Measurements from ENCODE around the gene SYN1. TPM values are rescaled to one million over a fixed set of nuclear protein-coding genes. Genes with fewer than 3 reads are reported as not detected.
A peak's percentile ranks its signal among the peaks of the same experiment; 100 is the strongest.

SYN1 gene
- total and polyA plus RNA-seq, 5 donors: 8.6 to 21.9 (median 17.4) TPM

- ATAC-seq (peak; percentile 92 to 96), DNase-seq (peak; percentile 94 to 96 (median 96))
- intact Hi-C loops (cut with DNase I): no loop called here
- H3K4me3 ChIP-seq (ENCODE audit: low read length): peak within 1 kb of the TSS; percentile 18
- peak within 1 kb of the TSS; percentile 84 for H3K27ac ChIP-seq (ENCODE audit: low read length)
- no peaks in the 10 kb centered on the region for H3K27me3 ChIP-seq (ENCODE audit: control insufficient read depth, insufficient read depth)
- no peaks in the 10 kb centered on the region for H3K4me1 ChIP-seq (ENCODE audit: control insufficient read depth, insufficient read depth, low read length)
- 5% methylated on average over 28 of the region's 28 CpGs for WGBS
- no peaks in the 10 kb centered on the region for H3K9me3 ChIP-seq (ENCODE audit: control insufficient read depth, low read length)
These were observed 37.7 kb downstream of the SYN1 start, which contains the start of gene TIMP1 for GRCh38 chrX:47581731-47582647. Gene TIMP1, plus strand, starts transcription at chrX:47582436. Its CDS starts 980 bp downstream, at chrX:47583416.

GRCh38 chrX:47579537-47579936 is 40.1 kb downstream of the SYN1 start:
- Histone ChIP-seq H3K27me3 (ENCODE audit: control insufficient read depth, insufficient read depth) (no peaks in the 10 kb centered on the region), H3K27ac (ENCODE audit: low read length) (no peak overlapping the region), H3K9me3 (ENCODE audit: control insufficient read depth, low read length) (no peaks in the 10 kb centered on the region), H3K4me3 (ENCODE audit: low read length) (no peak overlapping the region), H3K4me1 (ENCODE audit: control insufficient read depth, insufficient read depth, low read length) (no peaks in the 10 kb centered on the region)
- intact Hi-C loops (cut with DNase I): no loop called here
- ATAC-seq: peak; percentile 10 to 15
- WGBS: 56% methylated on average over 9 of the region's 9 CpGs
- no peak for DNase-seq

GRCh38 chrX:47578692-47579091 is 41.0 kb downstream of the SYN1 start:
- Histone ChIP-seq H3K4me1 (ENCODE audit: control insufficient read depth, insufficient read depth, low read length) (peaks cover under 1% of the 10 kb centered on the region), H3K4me3 (ENCODE audit: low read length) (no peak overlapping the region), H3K27me3 (ENCODE audit: control insufficient read depth, insufficient read depth) (no peaks in the 10 kb centered on the region), H3K27ac (ENCODE audit: low read length) (no peak overlapping the region), H3K9me3 (ENCODE audit: control insufficient read depth, low read length) (no peaks in the 10 kb centered on the region)
- intact Hi-C loops (cut with DNase I): no loop called here
- ATAC-seq: no peak
- DNase-seq: no peak
- WGBS: 31% methylated on average over 16 of the region's 16 CpGs

- 70% methylated on average over 3 of the region's 3 CpGs for WGBS
- Histone ChIP-seq H3K4me1 (ENCODE audit: control insufficient read depth, insufficient read depth, low read length) (peaks cover 5% of the 10 kb centered on the region), H3K9me3 (ENCODE audit: control insufficient read depth, low read length) (no peaks in the 10 kb centered on the region), H3K27me3 (ENCODE audit: control insufficient read depth, insufficient read depth) (no peaks in the 10 kb centered on the region), H3K4me3 (ENCODE audit: low read length) (no peak overlapping the region), H3K27ac (ENCODE audit: low read length) (no peak overlapping the region)
- intact Hi-C loops (cut with DNase I): no loop called here
- DNase-seq: no peak
- no peak for ATAC-seq
These were observed 41.8 kb downstream of the SYN1 start for GRCh38 chrX:47577901-47578300.

GRCh38 chrX:47577424-47577823 is 42.2 kb downstream of the SYN1 start:
- WGBS: 49% methylated on average over 9 of the region's 9 CpGs
- Histone ChIP-seq H3K27ac (ENCODE audit: low read length) (no peak overlapping the region), H3K27me3 (ENCODE audit: control insufficient read depth, insufficient read depth) (no peaks in the 10 kb centered on the region), H3K4me1 (ENCODE audit: control insufficient read depth, insufficient read depth, low read length) (peaks cover 6% of the 10 kb centered on the region), H3K4me3 (ENCODE audit: low read length) (no peak overlapping the region), H3K9me3 (ENCODE audit: control insufficient read depth, low read length) (no peaks in the 10 kb centered on the region)
- DNase-seq (peak in 1 of 3 donors; percentile 33), ATAC-seq (peak in 1 of 2 donors; percentile 46)
- intact Hi-C loops (cut with DNase I): no loop called here

GRCh38 chrX:47576021-47576898 is 43.4 kb downstream of the SYN1 start:
- no peak for ATAC-seq
- no peaks in the 10 kb centered on the region for H3K27me3 ChIP-seq (ENCODE audit: control insufficient read depth, insufficient read depth)
- DNase-seq: no peak
- intact Hi-C loops (cut with DNase I): no loop called here
- H3K4me3 ChIP-seq (ENCODE audit: low read length): no peak overlapping the region
- peaks cover 6% of the 10 kb centered on the region for H3K4me1 ChIP-seq (ENCODE audit: control insufficient read depth, insufficient read depth, low read length)
- 94% methylated on average over 20 of the region's 20 CpGs for WGBS
- no peak overlapping the region for H3K27ac ChIP-seq (ENCODE audit: low read length)
- H3K9me3 ChIP-seq (ENCODE audit: control insufficient read depth, low read length): no peaks in the 10 kb centered on the region

- no peaks in the 10 kb centered on the region for H3K27me3 ChIP-seq (ENCODE audit: control insufficient read depth, insufficient read depth)
- peaks cover 6% of the 10 kb centered on the region for H3K4me1 ChIP-seq (ENCODE audit: control insufficient read depth, insufficient read depth, low read length)
- DNase-seq (peak in 1 of 3 donors; percentile 57), ATAC-seq (peak in 1 of 2 donors; percentile 5)
- WGBS: 50% methylated on average over 27 of the region's 27 CpGs
- intact Hi-C loops (cut with DNase I): no loop called here
- no peaks in the 10 kb centered on the region for H3K9me3 ChIP-seq (ENCODE audit: control insufficient read depth, low read length)
- H3K27ac ChIP-seq (ENCODE audit: low read length): peak overlapping the region; percentile 87
- H3K4me3 ChIP-seq (ENCODE audit: low read length): peak overlapping the region; percentile 48
These were observed 44.9 kb downstream of the SYN1 start for GRCh38 chrX:47574547-47575301.

GRCh38 chrX:47574076-47574546 is 45.5 kb downstream of the SYN1 start:
- peak; percentile 20 to 52 for ATAC-seq
- 9% methylated on average over 40 of the region's 41 CpGs for WGBS
- Histone ChIP-seq H3K4me1 (ENCODE audit: control insufficient read depth, insufficient read depth, low read length) (peaks cover 6% of the 10 kb centered on the region), H3K4me3 (ENCODE audit: low read length) (peak overlapping the region; percentile 48), H3K27ac (ENCODE audit: low read length) (peak overlapping the region; percentile 87), H3K27me3 (ENCODE audit: control insufficient read depth, insufficient read depth) (no peaks in the 10 kb centered on the region), H3K9me3 (ENCODE audit: control insufficient read depth, low read length) (no peaks in the 10 kb centered on the region)
- peak in 2 of 3 donors; percentile 70 to 71 for DNase-seq
- intact Hi-C loops (cut with DNase I): no loop called here

- peak; percentile 61 to 83 (median 73) for DNase-seq
- Histone ChIP-seq H3K27ac (ENCODE audit: low read length) (peak overlapping the region; percentile 87), H3K4me1 (ENCODE audit: control insufficient read depth, insufficient read depth, low read length) (peaks cover 6% of the 10 kb centered on the region), H3K9me3 (ENCODE audit: control insufficient read depth, low read length) (no peaks in the 10 kb centered on the region), H3K27me3 (ENCODE audit: control insufficient read depth, insufficient read depth) (no peaks in the 10 kb centered on the region), H3K4me3 (ENCODE audit: low read length) (peak overlapping the region; percentile 48)
- 11% methylated on average over 20 of the region's 20 CpGs for WGBS
- peak; percentile 58 to 59 for ATAC-seq
- intact Hi-C loops (cut with DNase I): no loop called here
These were observed 46.1 kb downstream of the SYN1 start for GRCh38 chrX:47573341-47574075.
